T-cell (primary cell): ENCODE data around the gene ZNF792. TPM values are rescaled to one million over a fixed set of nuclear protein-coding genes. Genes with fewer than 3 reads are reported as not detected.
"Not testable (repeated sequence)": the region's sequence is repeated elsewhere in the genome, so short reads cannot be mapped to it uniquely, and the experiment has no call there.

Source experiments
- ATAC-seq, 4 experiments: fragments of 200-7000 bp in 3 of 4; fragments of 150-1000 bp in 1 of 4; cut with Tn5 transposase; replicated peaks in 1 of 4; 1 replicate in 3 of 4; 2 replicates in 1 of 4; pipeline ENCODE4 v1.10.0; 2021; ENCODE audit warnings: moderate library complexity in 3 of 4, mild to moderate bottlenecking in 2 of 4, moderate number of reproducible peaks in 1 of 4
- CTCF ChIA-PET, 2 donors: fragments of 300-600 bp; sonication (Branson Sonifier 250); formaldehyde crosslinking; loops; one replicate each; lab custom pipeline; 2022; ENCODE audit warnings: antibody characterized with exemption in 2 of 2; lab: Charles Lee
- POLR2A ChIA-PET, 2 donors: fragments of 300-600 bp; sonication (Branson Sonifier 250); formaldehyde crosslinking; loops; one replicate each; lab custom pipeline; 2022; ENCODE audit warnings: antibody characterized with exemption in 2 of 2; lab: Charles Lee
- DNase-seq, 35 experiments: peaks; one replicate each; pipeline versions ENCODE4 v3.0.0 to v3.0.0-alpha.2; 2013 to 2023
- H3K27ac ChIP-seq: one replicate; pipeline ENCODE4 v1.5.1; 2013; ENCODE audit warnings: low read length
- H3K27me3 ChIP-seq, 2 experiments: replicated peaks in 1 of 2; 1 replicate in 1 of 2; 2 replicates in 1 of 2; pipeline versions ENCODE4 v1.6.1 to v1.7.0; 2013; ENCODE audit warnings: low read length in 1 of 2, mixed read lengths in 1 of 2; ENCODE audit not compliant: control insufficient read depth in 2 of 2, insufficient read depth in 2 of 2; ENCODE audit errors: extremely low read depth in 1 of 2
- H3K36me3 ChIP-seq, 2 donors: 1 replicate in 1 of 2; 2 replicates in 1 of 2; pipeline versions ENCODE4 v1.6.1 to v1.7.0; 2013; ENCODE audit warnings: low read length in 1 of 2; ENCODE audit not compliant: control insufficient read depth in 2 of 2, insufficient read depth in 1 of 2; ENCODE audit errors: extremely low read depth in 1 of 2
- H3K4me1 ChIP-seq, 2 experiments: 1 replicate in 1 of 2; 2 replicates in 1 of 2; pipeline versions ENCODE4 v1.6.1 to v1.7.0; 2013; ENCODE audit warnings: low read length in 2 of 2, mixed read lengths in 1 of 2; ENCODE audit not compliant: insufficient read depth in 2 of 2, control insufficient read depth in 1 of 2; ENCODE audit errors: extremely low read depth in 1 of 2
- H3K4me3 ChIP-seq, 2 donors: 1 replicate in 1 of 2; 2 replicates in 1 of 2; pipeline versions ENCODE4 v1.5.1 to v1.7.0; 2013; ENCODE audit warnings: mild to moderate bottlenecking in 2 of 2, low read length in 1 of 2, moderate library complexity in 1 of 2; ENCODE audit not compliant: control insufficient read depth in 1 of 2; ENCODE audit errors: extremely low read depth in 1 of 2
- H3K9me3 ChIP-seq: 2 replicates; pipeline ENCODE4 v1.7.0; 2013
- H3K27ac Mint-ChIP-seq, 2 donors: one replicate each; pipeline ENCODE4 v1.8.0; 2020 to 2021; ENCODE audit warnings: mild to moderate bottlenecking in 2 of 2, mixed read lengths in 2 of 2
- H3K27me3 Mint-ChIP-seq, 2 donors: one replicate each; pipeline ENCODE4 v1.8.0; 2021 to 2022; ENCODE audit warnings: mixed read lengths in 2 of 2
- H3K36me3 Mint-ChIP-seq: one replicate; pipeline ENCODE4 v1.8.0; 2021; ENCODE audit warnings: mixed read lengths
- H3K4me1 Mint-ChIP-seq, 3 donors: one replicate each; pipeline ENCODE4 v1.8.0; 2020 to 2022; ENCODE audit warnings: mixed read lengths in 3 of 3, mild to moderate bottlenecking in 1 of 3
- H3K4me3 Mint-ChIP-seq, 3 donors: one replicate each; pipeline ENCODE4 v1.8.0; 2020 to 2022; ENCODE audit warnings: mild to moderate bottlenecking in 3 of 3, mixed read lengths in 3 of 3, moderate library complexity in 3 of 3
- H3K9me3 Mint-ChIP-seq, 3 donors: one replicate each; pipeline ENCODE4 v1.8.0; 2020 to 2022; ENCODE audit warnings: mixed read lengths in 3 of 3
- WGBS: methylation state at CpG from one replicate; pipeline ENCODE4 v1.1.5; 2013; ENCODE audit warnings: missing lambda C conversion rate; ENCODE audit not compliant: insufficient coverage; 5-methylcytosine and 5-hydroxymethylcytosine counted together
- total RNA-seq, 35 experiments: library from RNA in 6 of 35; stranded (reverse) in 6 of 35; fragments of 120-200 nt in 1 of 35; gene quantifications; one replicate each; pipeline versions ENCODE4 v1.2.1 to v1.2.4 and lab custom pipeline; 2013 to 2026

Gene ZNF792
- total RNA-seq, 5 donors from 2014 or later (not counting 1 experiment from before 2014, with no cell fraction given), result 14.1 to 29.0 (median 26.8) TPM

DNA sequence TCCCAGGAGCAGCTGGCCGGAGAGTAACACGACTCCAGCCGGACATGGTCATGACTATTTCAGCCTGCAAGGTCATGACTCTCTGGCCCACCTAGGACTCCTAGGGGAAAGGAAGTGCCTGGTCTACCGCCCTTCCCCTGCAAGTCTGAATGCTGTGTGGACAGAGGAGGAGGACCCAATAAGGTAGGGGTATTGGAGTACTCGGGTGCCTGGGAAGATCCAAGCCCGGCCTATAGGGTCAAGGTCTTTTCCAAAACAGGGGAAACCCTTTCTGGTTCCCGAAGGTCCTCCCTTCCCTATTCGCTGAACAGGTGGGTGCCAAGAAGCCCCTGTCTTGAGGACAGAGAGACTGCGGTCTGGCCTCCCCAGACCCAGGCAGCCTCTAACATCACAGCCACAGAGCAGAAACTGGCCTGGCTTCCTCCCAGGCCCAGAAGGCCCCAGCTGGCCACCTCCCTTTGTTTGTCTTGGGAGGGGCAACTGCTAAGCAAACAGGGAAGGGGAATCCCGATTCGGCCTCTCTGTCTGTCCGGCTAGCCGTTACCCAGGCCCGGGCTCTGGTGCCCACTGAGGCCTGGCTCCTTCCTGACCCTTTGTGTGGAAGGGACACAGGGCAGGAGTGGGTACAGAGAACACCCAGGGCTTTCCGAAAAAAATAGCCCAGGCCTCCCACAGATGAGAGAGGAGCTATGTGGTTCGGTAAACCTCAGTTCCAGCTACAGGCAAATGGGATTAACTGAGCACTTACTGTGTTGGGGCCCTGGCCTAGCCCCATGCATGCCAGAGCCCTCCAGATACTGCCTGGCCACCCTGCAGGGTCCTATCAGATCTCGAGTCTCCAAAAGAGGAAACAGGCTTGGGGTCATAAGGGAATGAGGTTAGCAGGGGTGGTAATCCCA, 30.9 kb upstream of the ZNF792 start:
- DNase-seq, result no peak
- Mint-ChIP-seq H3K27ac (peak overlapping the region; percentile 46 to 98), H3K4me3 (peak overlapping the region in 1 of 3 donors; percentile 91), H3K27me3 (no peaks in the 10 kb centered on the region), H3K9me3 (no peaks in the 10 kb centered on the region), H3K4me1 (peaks cover 41 to 84% (median 70%) of the 10 kb centered on the region in 3 donors), H3K36me3 (no peaks in the 10 kb centered on the region)
- H3K9me3 ChIP-seq, result no peaks in the 10 kb centered on the region
- H3K4me1 ChIP-seq, result peaks cover 26 to 42% of the 10 kb centered on the region in 2 experiments
- H3K27me3 ChIP-seq, result no peaks in the 10 kb centered on the region
- H3K27ac ChIP-seq, result no peak overlapping the region
- ChIA-PET POLR2A (no interaction called here), CTCF (interaction anchor here in 1 of 2 donors (0.6 kb wide), 1 partner anchor 17 kb away, joined by 4 read pairs; no protein-coding TSS in a partner anchor)
- H3K36me3 ChIP-seq, result no peaks in the 10 kb centered on the region
- ATAC-seq, result no peak
- no peak overlapping the region for H3K4me3 ChIP-seq
- WGBS, result 95% methylated on average over 12 of the region's 17 CpGs

DNA sequence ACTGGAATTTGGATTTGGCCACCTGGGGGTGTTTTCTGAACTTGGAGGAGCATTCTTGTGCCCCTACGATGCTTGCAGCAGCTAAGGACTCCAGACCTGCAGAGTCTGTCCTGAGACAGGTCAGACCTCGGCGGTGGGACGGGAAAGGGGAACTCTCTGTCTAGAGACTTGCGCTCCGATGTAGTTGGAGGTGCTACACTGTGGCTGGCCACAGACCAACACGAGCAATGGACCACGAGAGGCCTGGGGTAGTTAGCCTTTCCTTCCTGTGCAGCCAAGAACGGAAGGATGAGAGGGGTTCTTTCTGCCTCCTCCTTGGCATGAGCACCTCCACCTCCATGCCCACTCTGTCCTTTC, 30.2 kb upstream of the ZNF792 start:
- H3K27ac Mint-ChIP-seq, result peak overlapping the region in 1 of 2 donors; percentile 84
- no peaks in the 10 kb centered on the region for H3K9me3 Mint-ChIP-seq
- Histone ChIP-seq H3K27me3 (no peaks in the 10 kb centered on the region), H3K36me3 (no peaks in the 10 kb centered on the region), H3K9me3 (no peaks in the 10 kb centered on the region), H3K27ac (no peak overlapping the region), H3K4me1 (peaks cover 22 to 35% of the 10 kb centered on the region in 2 experiments), H3K4me3 (no peak overlapping the region)
- peak overlapping the region in 1 of 3 donors; percentile 3 for H3K4me3 Mint-ChIP-seq
- no peaks in the 10 kb centered on the region for H3K27me3 Mint-ChIP-seq
- CTCF ChIA-PET, result no interaction called here
- no peak for DNase-seq
- POLR2A ChIA-PET, result interaction anchor here in 1 of 2 donors (0.6 to 0.7 kb wide), 2 partner anchors 11 to 209 kb away, joined by 3 read pairs; no protein-coding TSS in a partner anchor
- H3K4me1 Mint-ChIP-seq, result peaks cover 38 to 82% (median 70%) of the 10 kb centered on the region in 3 donors
- ATAC-seq, result no peak
- 88% methylated on average over 7 of the region's 9 CpGs for WGBS
- no peaks in the 10 kb centered on the region for H3K36me3 Mint-ChIP-seq

- H3K9me3 ChIP-seq, H3K9me3 Mint-ChIP-seq, CTCF ChIA-PET, H3K4me3 ChIP-seq, H3K36me3 Mint-ChIP-seq, H3K27ac ChIP-seq, H3K27me3 ChIP-seq, H3K27me3 Mint-ChIP-seq, H3K36me3 ChIP-seq: not testable (repeated sequence)
- DNase-seq (peak in 2 of 35 experiments; percentile 40 to 53), ATAC-seq (peak in 1 of 4 experiments; percentile 73)
- POLR2A ChIA-PET, result interaction anchor here in 1 of 2 donors (0.7 kb wide), 1 partner anchor 20 kb away, joined by 3 read pairs; no protein-coding TSS in a partner anchor
- peak overlapping the region in 2 of 3 donors; percentile 46 to 63 for H3K4me3 Mint-ChIP-seq
- WGBS, result 90% methylated on average over 2 of the region's 7 CpGs
- H3K4me1 ChIP-seq, result peaks cover 13 to 18% of the 10 kb centered on the region in 2 experiments
- peak overlapping the region in 1 of 2 donors; percentile 85 for H3K27ac Mint-ChIP-seq
- H3K4me1 Mint-ChIP-seq, result peaks cover 24 to 83% (median 65%) of the 10 kb centered on the region in 3 donors
Measured at GRCh38 chr19:34992582-34992981, 28.6 kb upstream of the ZNF792 start.

GRCh38 chr19:34991542-34992333, 27.7 kb upstream of the ZNF792 start:
- Mint-ChIP-seq H3K9me3 (no peaks in the 10 kb centered on the region), H3K4me1 (peaks cover 17 to 79% (median 57%) of the 10 kb centered on the region in 3 donors), H3K27me3 (no peaks in the 10 kb centered on the region), H3K36me3 (no peaks in the 10 kb centered on the region), H3K27ac (peak overlapping the region in 1 of 2 donors; percentile 85), H3K4me3 (peak overlapping the region in 2 of 3 donors; percentile 46 to 63)
- peaks cover 9 to 10% of the 10 kb centered on the region in 2 experiments for H3K4me1 ChIP-seq
- no peak overlapping the region for H3K4me3 ChIP-seq
- DNase-seq, result no peak
- no peaks in the 10 kb centered on the region for H3K9me3 ChIP-seq
- ATAC-seq, result no peak
- no peaks in the 10 kb centered on the region for H3K36me3 ChIP-seq
- H3K27me3 ChIP-seq, result no peaks in the 10 kb centered on the region
- H3K27ac ChIP-seq, result no peak overlapping the region
- 100% methylated on average over 1 of the region's 8 CpGs for WGBS
- ChIA-PET CTCF (no interaction called here), POLR2A (interaction anchor here in 1 of 2 donors (0.7 kb wide), 1 partner anchor 21 kb away, joined by 3 read pairs; no protein-coding TSS in a partner anchor)

DNA sequence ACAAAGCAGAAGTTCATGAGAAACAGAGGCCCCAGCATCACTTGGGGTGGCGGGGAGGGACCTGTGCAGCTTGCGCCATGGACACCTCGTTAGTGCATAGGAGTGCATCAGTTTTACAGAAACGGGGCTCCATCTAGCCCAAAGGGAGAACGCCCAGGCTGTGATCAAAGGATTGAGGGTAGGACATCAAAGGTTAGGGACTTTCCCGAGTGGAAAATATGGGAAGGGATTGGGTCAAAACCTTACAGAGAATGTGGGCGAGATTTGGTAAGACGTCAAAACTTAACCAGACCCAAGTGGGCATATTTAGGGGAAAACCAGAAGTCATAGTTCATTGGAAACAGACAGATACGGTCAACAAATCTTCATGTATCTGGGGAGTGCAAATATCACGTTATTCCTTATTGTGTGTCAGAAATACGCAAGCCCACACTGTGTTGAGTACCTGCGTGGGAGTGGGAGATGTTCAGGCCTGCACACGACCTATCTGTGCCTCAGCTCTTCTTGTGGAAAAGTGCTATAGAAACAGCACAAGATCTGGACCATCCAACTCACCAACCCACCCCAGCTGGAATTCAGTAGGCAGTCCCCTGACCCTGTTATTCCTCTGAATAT, 26.7 kb upstream of the ZNF792 start:
- CTCF ChIA-PET, result interaction anchor here in 1 of 2 donors (0.6 kb wide), 1 partner anchor 18 kb away, joined by 3 read pairs; no protein-coding TSS in a partner anchor
- Mint-ChIP-seq H3K4me1 (peaks cover 10 to 74% (median 50%) of the 10 kb centered on the region in 3 donors), H3K27me3 (no peaks in the 10 kb centered on the region), H3K4me3 (no peak overlapping the region), H3K9me3 (no peaks in the 10 kb centered on the region), H3K36me3 (no peaks in the 10 kb centered on the region), H3K27ac (peak overlapping the region in 1 of 2 donors; percentile 9)
- WGBS, result 43% methylated on average over 10 of the region's 13 CpGs
- Histone ChIP-seq H3K27ac (no peak overlapping the region), H3K4me3 (no peak overlapping the region), H3K36me3 (no peaks in the 10 kb centered on the region), H3K27me3 (no peaks in the 10 kb centered on the region), H3K9me3 (no peaks in the 10 kb centered on the region), H3K4me1 (peaks cover 3% of the 10 kb centered on the region in 2 experiments)
- POLR2A ChIA-PET, result no interaction called here
- ATAC-seq (no peak), DNase-seq (no peak)
